Measurements from ENCODE around the gene UBE2K.
"Not testable (repeated sequence)": the region's sequence is repeated elsewhere in the genome, so short reads cannot be mapped to it uniquely, and the experiment has no call there.

Gene UBE2K

DNA sequence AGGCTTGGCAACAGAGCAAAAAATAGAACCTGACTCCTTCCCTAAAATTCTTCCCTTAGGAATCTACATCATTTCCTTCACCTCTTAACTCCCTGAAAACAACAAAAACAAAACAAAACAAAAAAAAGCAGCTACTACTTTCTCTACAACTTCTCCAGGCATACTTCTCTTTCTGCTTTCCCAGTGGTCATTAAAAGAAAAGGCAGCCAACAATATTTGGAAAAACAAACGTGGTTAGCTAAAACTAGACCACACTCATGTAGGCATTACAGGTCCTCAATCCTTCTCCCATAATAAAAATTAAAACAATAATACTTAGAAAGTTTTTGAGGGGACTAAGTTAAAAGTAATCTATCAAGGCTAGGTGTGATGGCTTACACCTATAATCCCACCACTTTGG, 30.2 kb upstream of the UBE2K start:
- Histone ChIP-seq H3K9ac (ENCODE audit: low read depth, low read length) (no peak overlapping the region), H3K36me3 (ENCODE audit: insufficient read depth, low read length) (no peaks in the 10 kb centered on the region), H3K4me1 (ENCODE audit: insufficient read depth, low read length) (no peaks in the 10 kb centered on the region), H3K9me3 (ENCODE audit: control insufficient read depth, insufficient read depth, low read length) (no peaks in the 10 kb centered on the region)

DNA sequence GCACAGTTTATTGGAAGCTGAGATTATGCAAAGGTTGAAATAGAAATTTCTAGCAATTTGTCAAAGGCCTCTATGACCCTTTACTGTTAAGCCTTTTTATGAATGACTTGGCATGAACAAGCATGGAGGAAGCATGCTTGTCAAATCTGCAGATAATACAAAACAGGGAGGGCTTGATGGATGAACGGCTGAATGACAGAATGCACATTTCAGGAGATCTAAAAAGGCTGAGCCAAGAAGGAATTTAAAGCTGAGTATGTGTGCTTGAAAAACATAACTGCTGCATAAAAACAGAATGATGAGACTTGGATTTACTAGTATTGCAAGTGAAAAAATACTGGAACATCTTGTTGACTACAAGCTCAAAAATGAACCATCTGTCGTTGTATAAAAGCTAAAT, 29.0 kb upstream of the UBE2K start:
- H3K36me3 ChIP-seq (ENCODE audit: insufficient read depth, low read length): no peaks in the 10 kb centered on the region
- no peaks in the 10 kb centered on the region for H3K4me1 ChIP-seq (ENCODE audit: insufficient read depth, low read length)
- H3K9me3 ChIP-seq (ENCODE audit: control insufficient read depth, insufficient read depth, low read length): no peaks in the 10 kb centered on the region
- H3K9ac ChIP-seq (ENCODE audit: low read depth, low read length): no peak overlapping the region

DNA sequence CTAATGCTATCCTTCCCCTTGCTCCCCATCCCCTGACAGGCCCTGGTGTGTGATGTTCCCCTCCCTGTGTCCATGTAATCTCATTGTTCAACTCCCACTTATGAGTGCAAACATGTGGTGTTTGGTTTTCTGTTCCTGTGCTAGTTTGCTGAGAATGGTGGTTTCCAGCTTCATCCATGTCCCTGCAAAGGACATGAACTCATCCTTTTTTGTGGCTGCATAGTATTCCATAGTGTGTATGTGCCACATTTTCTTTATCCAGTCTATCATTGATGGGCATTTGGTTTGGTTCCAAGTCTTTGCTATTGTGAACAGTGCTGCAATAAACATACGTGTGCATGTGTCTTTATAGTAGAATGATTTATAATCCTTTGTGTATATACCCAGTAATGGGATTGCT, 27.6 kb upstream of the UBE2K start:
- not testable (repeated sequence) for H3K4me1 ChIP-seq (ENCODE audit: insufficient read depth, low read length); H3K36me3 ChIP-seq (ENCODE audit: insufficient read depth, low read length); H3K9ac ChIP-seq (ENCODE audit: low read depth, low read length); H3K9me3 ChIP-seq (ENCODE audit: control insufficient read depth, insufficient read depth, low read length)

DNA sequence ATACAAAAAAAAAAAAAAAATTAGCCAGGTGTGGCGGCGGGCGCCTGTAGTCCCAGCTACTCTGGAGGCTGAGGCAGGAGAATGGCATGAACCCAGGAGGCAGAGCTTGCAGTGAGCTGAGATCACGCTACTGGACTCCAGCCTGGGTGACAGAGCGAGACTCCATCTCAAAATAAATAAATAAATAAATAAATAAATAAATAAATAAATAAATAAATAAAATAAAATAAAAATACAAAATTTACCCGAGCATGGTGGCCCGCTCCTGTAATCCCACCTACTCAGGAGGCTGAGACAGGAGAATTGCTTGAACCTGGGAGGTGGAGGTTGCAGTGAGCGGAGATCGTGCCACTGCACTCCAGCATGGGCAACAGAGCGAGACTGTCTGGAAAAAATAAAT, 22.3 kb upstream of the UBE2K start:
- H3K9ac ChIP-seq (ENCODE audit: low read depth, low read length); H3K36me3 ChIP-seq (ENCODE audit: insufficient read depth, low read length); H3K9me3 ChIP-seq (ENCODE audit: control insufficient read depth, insufficient read depth, low read length); H3K4me1 ChIP-seq (ENCODE audit: insufficient read depth, low read length): not testable (repeated sequence)

DNA sequence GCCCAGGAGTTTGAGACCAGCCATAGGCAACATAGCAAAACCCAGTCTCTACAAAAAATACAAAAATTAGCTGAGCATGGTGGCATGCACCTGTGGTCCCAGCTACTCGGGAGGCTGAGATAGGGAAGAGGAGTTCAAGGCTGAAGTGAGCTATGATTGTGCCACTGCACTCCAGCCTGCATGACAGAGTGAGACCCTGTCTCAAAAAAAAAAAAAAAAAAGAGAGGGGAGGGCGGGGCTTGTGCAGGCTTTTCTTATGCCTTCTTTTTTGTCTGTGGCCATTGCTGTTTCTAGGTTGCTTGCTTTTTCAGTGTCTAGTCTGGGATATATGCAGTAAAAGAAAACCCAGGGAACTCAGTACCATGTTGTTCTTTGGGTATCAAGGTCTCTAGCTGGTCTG, 16.9 kb upstream of the UBE2K start:
- H3K9me3 ChIP-seq (ENCODE audit: control insufficient read depth, insufficient read depth, low read length); H3K36me3 ChIP-seq (ENCODE audit: insufficient read depth, low read length); H3K9ac ChIP-seq (ENCODE audit: low read depth, low read length); H3K4me1 ChIP-seq (ENCODE audit: insufficient read depth, low read length): not testable (repeated sequence)

DNA sequence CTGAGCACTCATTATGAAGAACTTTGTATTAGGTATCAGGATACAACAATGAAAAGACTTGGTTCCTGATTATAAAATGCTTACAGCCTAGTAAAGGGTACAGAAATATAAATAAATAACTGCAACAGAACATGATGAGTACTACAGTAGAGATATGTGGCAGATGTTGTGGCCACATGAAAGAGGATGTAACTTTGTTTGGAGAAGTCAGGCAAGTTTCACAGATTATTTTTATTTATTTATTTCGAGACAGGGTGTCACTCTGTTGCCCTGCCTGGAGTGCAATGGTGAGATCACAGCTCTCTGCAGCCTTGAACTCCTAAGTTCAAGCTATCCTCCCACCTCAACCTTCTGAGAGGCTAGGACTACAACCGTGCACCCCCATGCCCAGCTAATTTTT, 15.8 kb upstream of the UBE2K start:
- no peaks in the 10 kb centered on the region for H3K9me3 ChIP-seq (ENCODE audit: control insufficient read depth, insufficient read depth, low read length)
- no peaks in the 10 kb centered on the region for H3K36me3 ChIP-seq (ENCODE audit: insufficient read depth, low read length)
- H3K4me1 ChIP-seq (ENCODE audit: insufficient read depth, low read length): no peaks in the 10 kb centered on the region
- no peak overlapping the region for H3K9ac ChIP-seq (ENCODE audit: low read depth, low read length)

DNA sequence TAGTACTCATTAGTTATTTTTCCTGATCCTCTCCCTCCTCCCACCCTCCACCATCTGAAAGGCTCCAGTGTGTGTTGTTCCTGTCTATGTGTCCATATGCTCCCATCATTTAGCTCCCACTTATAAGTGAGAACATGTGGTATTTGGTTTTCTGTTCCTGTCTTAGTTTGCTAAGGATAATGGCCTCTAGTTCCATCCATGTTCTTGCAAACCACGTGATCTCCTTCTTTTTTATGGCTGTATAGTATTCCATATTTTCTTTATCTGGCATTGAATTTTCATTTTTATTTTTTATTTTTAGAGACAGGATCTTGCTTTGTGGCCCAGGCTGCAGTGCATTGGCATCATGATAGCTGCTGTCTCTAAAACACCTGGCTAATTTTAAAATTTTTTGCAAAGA, 11.9 kb upstream of the UBE2K start:
- H3K4me1 ChIP-seq (ENCODE audit: insufficient read depth, low read length): 0 out of 2 replicates have a peak, but pooled peaks cover 4% of the 10 kb centered on the region
- no peak overlapping the region for H3K9ac ChIP-seq (ENCODE audit: low read depth, low read length)
- no peaks in the 10 kb centered on the region for H3K36me3 ChIP-seq (ENCODE audit: insufficient read depth, low read length)
- H3K9me3 ChIP-seq (ENCODE audit: control insufficient read depth, insufficient read depth, low read length): no peaks in the 10 kb centered on the region

DNA sequence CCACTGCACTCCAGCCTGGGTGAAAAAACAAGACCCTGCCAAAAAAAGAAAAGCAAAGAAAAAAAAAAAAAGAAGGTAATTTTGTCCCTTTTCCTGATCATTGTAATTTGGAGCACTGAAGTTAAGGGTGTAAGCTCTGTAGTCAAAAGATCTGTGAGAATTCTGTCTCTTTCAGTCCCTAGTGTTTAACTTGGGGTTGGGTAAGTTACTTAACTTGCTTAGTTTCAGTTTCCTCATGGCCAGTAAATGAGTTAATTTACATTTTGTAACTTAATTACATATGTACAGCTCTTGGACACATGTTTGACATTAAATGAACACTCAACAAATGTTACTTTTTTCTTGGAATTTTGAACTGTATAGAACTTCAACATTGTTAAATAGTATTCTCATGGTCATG, 10.9 kb upstream of the UBE2K start:
- Histone ChIP-seq H3K36me3 (ENCODE audit: insufficient read depth, low read length) (no peaks in the 10 kb centered on the region), H3K4me1 (ENCODE audit: insufficient read depth, low read length) (0 out of 2 replicates have a peak, but pooled peaks cover 4% of the 10 kb centered on the region), H3K9me3 (ENCODE audit: control insufficient read depth, insufficient read depth, low read length) (no peaks in the 10 kb centered on the region), H3K9ac (ENCODE audit: low read depth, low read length) (no peak overlapping the region)

DNA sequence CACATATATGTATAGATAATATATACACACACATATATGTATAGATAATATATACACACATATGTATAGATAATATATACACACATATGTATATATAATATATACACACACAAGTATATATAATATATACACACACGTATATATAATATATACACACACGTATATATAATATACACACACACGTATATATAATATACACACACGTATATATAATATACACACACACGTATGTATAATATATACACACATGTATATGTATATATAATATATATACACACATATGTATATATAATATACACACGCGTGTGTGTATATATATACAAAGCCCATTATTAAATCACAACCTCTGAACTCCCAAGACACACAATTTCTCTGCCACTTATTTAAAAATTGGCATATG, 8.0 kb upstream of the UBE2K start:
- Histone ChIP-seq H3K9me3 (ENCODE audit: control insufficient read depth, insufficient read depth, low read length) (no peaks in the 10 kb centered on the region), H3K36me3 (ENCODE audit: insufficient read depth, low read length) (no peaks in the 10 kb centered on the region), H3K4me1 (ENCODE audit: insufficient read depth, low read length) (0 out of 2 replicates have a peak, but pooled peaks cover 4% of the 10 kb centered on the region), H3K9ac (ENCODE audit: low read depth, low read length) (no peak overlapping the region)

DNA sequence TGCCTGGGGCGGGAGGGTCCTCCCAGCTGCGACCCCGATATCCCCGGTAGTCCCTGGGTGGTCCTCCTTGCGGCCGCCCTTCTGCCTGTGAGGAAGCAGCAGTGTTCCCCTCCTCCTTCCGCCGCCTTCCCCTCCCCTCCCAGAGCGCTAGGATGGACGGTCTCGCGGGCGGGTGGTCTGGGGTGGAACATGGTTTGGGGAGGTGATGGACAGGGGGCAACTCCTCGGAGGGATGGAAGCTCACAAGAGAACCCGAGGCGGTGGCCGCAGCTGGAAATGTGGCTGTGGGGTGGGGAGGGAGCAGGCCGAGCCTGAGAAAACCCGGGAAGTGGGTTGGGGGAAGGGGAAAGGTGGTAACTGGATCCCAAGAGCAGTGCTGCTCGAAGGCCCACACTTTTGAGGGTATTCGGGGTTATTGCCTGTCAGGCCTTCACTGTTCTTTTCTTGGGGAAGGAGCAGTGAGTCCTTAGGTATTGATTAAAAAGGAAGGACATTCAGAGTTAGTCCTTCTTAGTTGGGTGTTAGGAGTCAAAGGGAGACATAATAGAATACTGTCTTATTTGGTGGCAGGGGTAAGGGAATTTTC, 581 bp downstream of the UBE2K start:
- Histone ChIP-seq H3K36me3 (ENCODE audit: insufficient read depth, low read length) (no peaks in the 10 kb centered on the region), H3K4me1 (ENCODE audit: insufficient read depth, low read length) (no peaks in the 10 kb centered on the region), H3K9me3 (ENCODE audit: control insufficient read depth, insufficient read depth, low read length) (no peaks in the 10 kb centered on the region), H3K9ac (ENCODE audit: low read depth, low read length) (peak overlapping the region; percentile 96)

DNA sequence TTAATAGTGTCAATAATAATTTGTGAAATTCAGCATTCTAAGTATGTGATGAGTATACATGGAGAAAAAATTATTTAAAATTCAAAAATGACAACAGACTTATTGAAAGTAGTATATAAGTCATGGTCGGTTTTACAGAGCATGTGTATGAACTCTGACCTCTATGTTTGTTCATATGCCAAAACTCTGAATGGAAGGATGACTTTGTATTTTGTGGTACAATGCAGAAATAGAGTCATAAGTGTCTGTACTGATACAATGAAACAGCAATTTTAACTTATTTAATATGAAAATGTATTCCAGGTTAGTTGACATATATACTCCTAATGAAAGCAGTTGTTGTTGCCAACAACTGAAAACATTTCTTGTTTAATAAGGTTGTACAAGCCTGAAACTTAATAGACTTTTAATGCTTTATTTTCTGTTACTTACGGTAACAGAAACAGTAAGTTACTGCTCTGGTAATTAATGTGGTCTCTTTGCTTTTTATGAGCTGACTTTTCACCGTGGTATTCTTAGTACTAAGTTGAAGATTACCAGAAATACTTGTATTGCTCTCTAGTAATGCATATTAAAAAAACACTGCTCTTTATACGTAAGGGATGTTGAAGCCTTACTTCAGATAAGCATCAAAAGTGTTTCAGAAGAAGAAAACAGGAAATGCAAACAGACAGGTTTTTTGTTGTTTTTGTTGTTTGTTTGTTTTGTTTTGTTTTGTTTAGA, 1.9 kb downstream of the UBE2K start:
- Histone ChIP-seq H3K9ac (ENCODE audit: low read depth, low read length) (peak overlapping the region; percentile 18; the same call in 1 of the 2 replicates), H3K9me3 (ENCODE audit: control insufficient read depth, insufficient read depth, low read length) (no peaks in the 10 kb centered on the region), H3K4me1 (ENCODE audit: insufficient read depth, low read length) (no peaks in the 10 kb centered on the region), H3K36me3 (ENCODE audit: insufficient read depth, low read length) (no peaks in the 10 kb centered on the region)

DNA sequence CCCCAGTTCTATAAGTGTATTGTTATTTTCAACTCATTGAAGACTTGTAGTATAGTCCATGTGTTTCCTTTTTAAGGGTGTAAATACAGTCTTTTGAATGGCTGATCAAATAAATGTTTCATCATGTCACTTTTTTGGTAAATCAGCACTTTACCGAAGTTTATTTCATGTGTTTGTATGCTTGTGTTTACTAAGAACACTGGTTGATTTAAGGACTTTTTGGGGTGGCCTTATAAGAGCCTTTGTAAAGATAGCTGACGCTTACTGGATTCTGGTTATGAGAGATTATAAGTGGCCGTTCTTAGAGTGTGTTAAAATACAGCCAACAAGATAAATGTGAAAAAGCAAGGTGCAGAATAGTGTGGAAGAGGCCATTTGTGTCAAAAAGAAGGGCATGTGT, 2.6 kb downstream of the UBE2K start:
- Histone ChIP-seq H3K9ac (ENCODE audit: low read depth, low read length) (no peak overlapping the region), H3K9me3 (ENCODE audit: control insufficient read depth, insufficient read depth, low read length) (no peaks in the 10 kb centered on the region), H3K4me1 (ENCODE audit: insufficient read depth, low read length) (no peaks in the 10 kb centered on the region), H3K36me3 (ENCODE audit: insufficient read depth, low read length) (no peaks in the 10 kb centered on the region)

DNA sequence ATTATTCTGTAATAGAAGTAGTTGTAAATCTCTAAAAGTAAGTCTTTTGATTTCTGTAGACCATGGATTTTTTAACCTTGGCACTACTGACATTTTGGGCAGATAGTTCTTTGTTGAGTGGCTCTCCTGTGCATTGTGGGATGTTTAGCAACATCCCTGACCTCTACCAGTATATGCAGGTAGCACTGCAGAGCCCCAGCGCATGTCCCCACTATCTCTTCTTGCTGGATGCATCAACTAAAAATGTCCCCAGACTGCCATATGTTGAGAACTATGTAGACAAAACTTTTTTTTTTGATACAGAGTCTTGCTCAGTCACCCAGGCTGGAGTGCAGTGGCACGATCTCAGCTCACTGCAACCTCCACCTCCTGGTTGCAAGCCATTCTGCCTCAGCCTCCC, 4.8 kb downstream of the UBE2K start:
- H3K4me1 ChIP-seq (ENCODE audit: insufficient read depth, low read length): no peaks in the 10 kb centered on the region
- H3K36me3 ChIP-seq (ENCODE audit: insufficient read depth, low read length): no peaks in the 10 kb centered on the region
- H3K9ac ChIP-seq (ENCODE audit: low read depth, low read length): no peak overlapping the region
- H3K9me3 ChIP-seq (ENCODE audit: control insufficient read depth, insufficient read depth, low read length): no peaks in the 10 kb centered on the region

DNA sequence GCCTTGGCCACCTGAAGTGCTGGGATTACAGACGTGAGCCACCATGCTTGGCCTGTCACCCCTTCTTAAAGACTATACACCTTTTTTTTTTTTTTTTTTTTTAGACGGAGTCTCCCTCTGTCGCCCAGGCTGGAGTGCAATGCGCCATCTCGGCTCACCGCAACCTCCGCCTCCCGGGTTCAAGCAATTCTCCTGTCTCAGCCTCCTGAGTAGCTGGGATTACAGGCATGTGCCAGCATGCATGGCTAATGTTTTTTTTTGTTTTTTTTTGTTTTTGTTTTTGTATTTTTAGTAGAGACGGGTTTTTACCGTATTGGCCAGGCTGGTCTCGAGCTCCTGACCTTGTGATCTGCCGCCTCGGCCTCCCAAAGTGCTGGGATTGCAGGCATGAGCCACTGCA, 6.9 kb downstream of the UBE2K start:
- H3K9ac ChIP-seq (ENCODE audit: low read depth, low read length); H3K4me1 ChIP-seq (ENCODE audit: insufficient read depth, low read length); H3K9me3 ChIP-seq (ENCODE audit: control insufficient read depth, insufficient read depth, low read length); H3K36me3 ChIP-seq (ENCODE audit: insufficient read depth, low read length): not testable (repeated sequence)

DNA sequence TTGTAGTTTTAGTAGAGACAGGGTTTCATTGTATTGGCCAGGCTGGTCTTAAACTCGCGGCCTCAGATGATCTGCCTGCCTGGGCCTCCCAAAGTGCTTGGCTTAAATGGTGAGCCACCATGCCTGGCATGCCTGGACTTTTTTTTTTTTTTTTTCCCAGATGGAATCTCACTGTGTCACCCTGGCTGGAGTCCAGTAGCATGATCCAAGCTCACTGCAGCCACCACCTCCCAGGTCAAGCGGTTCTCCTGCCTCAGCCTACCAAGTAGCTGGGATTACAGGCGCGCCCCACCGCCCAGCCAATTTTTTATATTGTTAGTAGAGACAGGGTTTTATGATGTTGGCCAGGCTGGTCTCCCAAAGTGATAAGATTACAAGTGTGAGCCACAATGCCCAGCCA, 8.4 kb downstream of the UBE2K start:
- Histone ChIP-seq H3K9me3 (ENCODE audit: control insufficient read depth, insufficient read depth, low read length) (no peaks in the 10 kb centered on the region), H3K9ac (ENCODE audit: low read depth, low read length) (no peak overlapping the region), H3K4me1 (ENCODE audit: insufficient read depth, low read length) (no peaks in the 10 kb centered on the region), H3K36me3 (ENCODE audit: insufficient read depth, low read length) (no peaks in the 10 kb centered on the region)

All from ES-I3 (cell line).